K562 (cell line): ENCODE results near the gene ATOSA. TPM values are rescaled to one million over a fixed set of nuclear protein-coding genes. Genes with fewer than 3 reads are reported as not detected.

Experiments
- ATAC-seq: fragments of 200-7000 bp; cut with Tn5 transposase; 3 replicates; pipeline ENCODE4 v1.9.1; 2020; ENCODE audit warnings: moderate library complexity
- BruUV-seq: library from RNA; stranded (reverse); fragments of 400-500 nt; replicated peaks from 2 replicates; lab custom pipeline; 2021; lab: Mats Ljungman, UMichigan
- CTCF ChIA-PET: fragments of 300-600 bp; formaldehyde crosslinking; extraction: SDS; loops from one replicate; lab custom pipeline; 2021; ENCODE audit warnings: low intra/inter-chr PET ratio; lab: Yijun Ruan, JAX
- POLR2A ChIA-PET: fragments of 300-600, 350-650 bp; sonication (Branson Sonifier 250); formaldehyde crosslinking; extraction: SDS; loops from one replicate; lab custom pipeline; 2021; ENCODE audit warnings: antibody characterized with exemption, inconsistent platforms; lab: Yijun Ruan, JAX
- DNase-seq, 4 experiments: peaks; one replicate each; pipeline versions ENCODE4 v3.0.0 to v3.0.0-alpha.2; 2011 to 2018; ENCODE audit warnings: low spot score in 3 of 4, mixed read lengths in 3 of 4; ENCODE audit errors: extremely low read depth in 1 of 4
- FAIRE-seq: peaks from 2 replicates; lab custom pipeline; 2011; peaks lifted over from hg19 to GRCh38; lab: Jason Lieb, UNC
- H2AFZ ChIP-seq: 2 replicates; pipeline ENCODE4 v1.6.0; 2011; ENCODE audit warnings: low read depth, low read length, control low read depth, inconsistent platforms
- H3K27ac ChIP-seq: fragments of 200-600 bp; 3 replicates; pipeline ENCODE4 v1.8.0; 2011; ENCODE audit warnings: low read depth, mild to moderate bottlenecking, control low read depth, inconsistent platforms, low read length, moderate library complexity, mixed read lengths; ENCODE audit errors: extremely low read depth
- H3K27me3 ChIP-seq, 2 experiments: fragments of 300-600 bp in 1 of 2; 2 replicates in 1 of 2; 3 replicates in 1 of 2; pipeline versions ENCODE4 v1.6.0 to v1.8.0; 2011; ENCODE audit warnings: inconsistent platforms in 2 of 2, low read length in 2 of 2, mild to moderate bottlenecking in 1 of 2, mixed read lengths in 1 of 2, moderate library complexity in 1 of 2; ENCODE audit not compliant: control insufficient read depth in 2 of 2, insufficient read depth in 2 of 2
- H3K36me3 ChIP-seq: fragments of 300-600 bp; 3 replicates; pipeline ENCODE4 v1.8.0; 2011; ENCODE audit warnings: mild to moderate bottlenecking, low read length, inconsistent platforms; ENCODE audit not compliant: control insufficient read depth, insufficient read depth
- H3K4me1 ChIP-seq, 2 experiments: fragments of 200-600 bp in 1 of 2; replicated peaks in 1 of 2; 2 replicates in 1 of 2; 3 replicates in 1 of 2; pipeline versions ENCODE4 v1.5.1 to v1.8.0; 2011; ENCODE audit warnings: inconsistent platforms in 2 of 2, low read length in 2 of 2, mild to moderate bottlenecking in 1 of 2, mixed read lengths in 1 of 2, moderate library complexity in 1 of 2; ENCODE audit not compliant: control insufficient read depth in 2 of 2, insufficient read depth in 2 of 2
- H3K4me2 ChIP-seq: 2 replicates; pipeline ENCODE4 v1.6.1; 2011; ENCODE audit warnings: low read length, control low read depth, inconsistent platforms, mixed read lengths; ENCODE audit not compliant: insufficient read depth
- H3K4me3 ChIP-seq: fragments of 200-600 bp; sonication (generic), shearing (Covaris generic); 2 replicates; pipeline ENCODE4 v1.5.1; 2016; ENCODE audit warnings: control low read depth, inconsistent platforms
- H3K79me2 ChIP-seq: fragments of 200-600 bp; 3 replicates; pipeline ENCODE4 v1.8.0; 2011; ENCODE audit warnings: low read length, inconsistent platforms; ENCODE audit not compliant: control insufficient read depth, insufficient read depth
- H3K9ac ChIP-seq, 2 experiments: 2 replicates each; pipeline versions ENCODE4 v1.6.0 to v1.6.1; 2011; ENCODE audit warnings: low read depth in 2 of 2, low read length in 2 of 2, control low read depth in 1 of 2, inconsistent platforms in 1 of 2, mild to moderate bottlenecking in 1 of 2, mixed read lengths in 1 of 2; ENCODE audit not compliant: insufficient read depth in 1 of 2
- H3K9me1 ChIP-seq: one replicate; pipeline ENCODE4 v1.6.0; 2011; ENCODE audit warnings: inconsistent platforms, mild to moderate bottlenecking, low read length, moderate library complexity; ENCODE audit not compliant: control insufficient read depth, insufficient read depth
- H3K9me3 ChIP-seq: replicated peaks from 2 replicates; pipeline ENCODE4 v1.5.1; 2011; ENCODE audit warnings: low read depth, low read length, inconsistent platforms; ENCODE audit not compliant: control insufficient read depth, insufficient read depth
- H4K20me1 ChIP-seq: replicated peaks from 2 replicates; pipeline ENCODE4 v1.6.1; 2011; ENCODE audit warnings: low read length, inconsistent platforms, mixed read lengths; ENCODE audit not compliant: control insufficient read depth, insufficient read depth
- ADNP ChIP-seq: fragments of 200-800 bp; sonication (Bioruptor generic); IDR thresholded peaks from 2 replicates; pipeline ENCODE4 v1.6.1; 2016; ENCODE audit warnings: missing genetic modification characterization, missing compliant biosample characterization
- ELF1 ChIP-seq: fragments of 200-800 bp; sonication (Bioruptor generic); IDR thresholded peaks from 2 replicates; pipeline ENCODE4 v1.6.1; 2016; ENCODE audit warnings: missing genetic modification characterization, missing compliant biosample characterization
- HDAC8 ChIP-seq: fragments of 450-650 bp; IDR thresholded peaks from 2 replicates; pipeline ENCODE4 v1.6.1; 2016; ENCODE audit warnings: mild to moderate bottlenecking, missing genetic modification characterization, moderate library complexity, missing compliant biosample characterization
- KLF1 ChIP-seq: fragments of 450-650 bp; IDR thresholded peaks from 2 replicates; pipeline ENCODE4 v1.6.1; 2016; ENCODE audit warnings: missing genetic modification characterization, missing compliant biosample characterization
- MEF2A ChIP-seq: IDR thresholded peaks from 2 replicates; pipeline ENCODE4 v1.6.1; 2011; ENCODE audit warnings: low read depth, mild to moderate bottlenecking, low read length, moderate library complexity; ENCODE audit not compliant: control insufficient read depth
- RBM25 ChIP-seq: fragments of 200-400 bp; formaldehyde crosslinking; IDR thresholded peaks from 2 replicates; pipeline ENCODE4 v1.6.1; 2018; ENCODE audit warnings: low read length, low read depth, moderate library complexity; ENCODE audit not compliant: severe bottlenecking
- SMAD1 ChIP-seq: fragments of 150-350 bp; IDR thresholded peaks from 2 replicates; pipeline ENCODE4 v1.6.1; 2014; ENCODE audit warnings: low read length, low read depth; ENCODE audit not compliant: partially characterized antibody
- THRB ChIP-seq: fragments of 450-650 bp; formaldehyde crosslinking; conservative IDR thresholded peaks from 2 replicates; pipeline ENCODE4 v1.4.0; 2022; ENCODE audit warnings: mild to moderate bottlenecking, missing genetic modification characterization
- U2AF2 ChIP-seq: fragments of 200-400 bp; formaldehyde crosslinking; optimal IDR thresholded peaks from 2 replicates; pipeline ENCODE3; 2017; ENCODE audit warnings: low read depth, mild to moderate bottlenecking, low read length
- ZNF354B ChIP-seq: fragments of 250-450 bp; sonication (Bioruptor Pico); IDR thresholded peaks from 2 replicates; pipeline ENCODE4 v1.4.0; 2020
- WGBS: fragments of 100-300 bp; shearing (Covaris generic); methylation state at CpG from one replicate; pipeline ENCODE4 v1.1.6; 2016; ENCODE audit warnings: low coverage, mixed read lengths; ENCODE audit not compliant: insufficient coverage; ENCODE audit errors: missing lambda C conversion rate; 5-methylcytosine and 5-hydroxymethylcytosine counted together
- in situ Hi-C: fragments of 300-500 bp; cut with MboI; formaldehyde crosslinking; loops from 4 replicates; pipeline ENCODE4 v1.15.0; 2018; ENCODE audit warnings: inconsistent platforms, mixed read lengths
- intact Hi-C: fragments of 100-400 bp; cut with micrococcal nuclease; formaldehyde crosslinking; loops from 2 replicates; pipeline ENCODE4 v1.14.2; 2022
- polyA plus RNA-seq, 8 experiments: library from polyadenylated mRNA; depleted of rRNA in 4 of 8; stranded (reverse) in 5 of 8; unstranded in 3 of 8; fragments of >200 nt; fragmentation: Nextera tagmentation in 2 of 8; fragmentation: Illumina TruSeq in 1 of 8; extraction: Ambion mirVana in 2 of 8; extraction: Trizol in 1 of 8; gene quantifications; 2 replicates each; pipeline versions ENCODE4 v1.2.1 to v1.2.3, GENCODE V29; 2011 to 2014; ENCODE audit warnings: inconsistent platforms in 1 of 8, missing spikeins in 1 of 8
- total RNA-seq, 7 experiments: library from RNA; depleted of rRNA in 6 of 7; stranded (reverse); fragments of >200 nt in 6 of 7; fragmentation: Illumina TruSeq in 2 of 7; extraction: Trizol in 2 of 7; gene quantifications; 2 replicates each; pipeline versions ENCODE4 v1.2.1 to v1.2.3, GENCODE V29; 2011 to 2021; ENCODE audit warnings: low replicate concordance in 1 of 7

Gene ATOSA
- total and polyA plus RNA-seq, 9 of the 15 experiments (the other 6 are each of a cell fraction or from before 2014, with no cell fraction given), result 2.0 to 6.1 (median 3.9) TPM

DNA sequence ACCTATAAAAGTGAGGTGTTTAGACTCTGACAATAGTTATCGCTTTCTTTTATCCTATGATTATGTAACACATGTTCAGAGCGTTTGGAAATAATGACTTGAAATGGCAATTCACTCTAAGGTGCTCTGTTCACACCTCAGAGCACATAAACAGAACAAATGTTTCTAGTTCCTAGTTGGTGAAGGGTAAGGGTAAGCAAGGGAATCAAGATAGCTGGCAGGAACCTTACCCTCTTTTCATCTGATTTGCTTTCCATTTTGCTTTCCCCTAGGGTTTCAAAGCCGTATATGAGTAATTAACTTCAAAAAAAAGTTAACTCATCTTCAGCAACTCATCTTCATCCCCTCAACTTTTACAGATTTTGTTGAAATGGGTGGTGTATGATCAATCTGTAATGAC lies 2.3 kb upstream of the ATOSA start:
- no peak overlapping the region for H3K4me2 ChIP-seq
- in situ Hi-C loops, result no loop called here
- H3K9ac ChIP-seq, result no peak overlapping the region
- no peaks in the 10 kb centered on the region; a peak in 2 of 5 replicates for H3K27me3 ChIP-seq
- no peak for ATAC-seq
- DNase-seq, result no peak
- no peaks in the 10 kb centered on the region for H4K20me1 ChIP-seq
- BruUV-seq, result no TSS peak
- POLR2A ChIA-PET, result interaction anchor here (0.9 kb wide), 1 partner anchor 115 kb away, joined by 3 read pairs; no protein-coding TSS in a partner anchor
- H3K9me1 ChIP-seq, result no peaks in the 10 kb centered on the region
- 35% methylated on average over 3 of the region's 3 CpGs for WGBS
- FAIRE-seq, result no peak
- CTCF ChIA-PET, result no interaction called here
- no peak for TF ChIP-seq RBM25
- no peak overlapping the region for H3K27ac ChIP-seq
- intact Hi-C loops, result no loop called here
- no peaks in the 10 kb centered on the region for H3K36me3 ChIP-seq
- no peak overlapping the region for H3K4me3 ChIP-seq
- no peaks in the 10 kb centered on the region for H3K79me2 ChIP-seq
- no peaks in the 10 kb centered on the region for H3K9me3 ChIP-seq
- peaks cover 10 to 14% of the 10 kb centered on the region in 2 experiments; a peak in 4 of 5 replicates for H3K4me1 ChIP-seq
- no peak overlapping the region for H2AFZ ChIP-seq

- Histone ChIP-seq H3K4me3 (no peak overlapping the region), H3K4me2 (no peak overlapping the region), H2AFZ (no peak overlapping the region), H3K79me2 (no peaks in the 10 kb centered on the region), H3K27me3 (no peaks in the 10 kb centered on the region; a peak in 2 of 5 replicates)
- no peak for DNase-seq
- no TSS peak for BruUV-seq
- CTCF ChIA-PET, result no interaction called here
- POLR2A ChIA-PET, result interaction anchor here (0.9 to 1.5 kb wide), 3 partner anchors 10 to 114 kb away, joined by 3 to 4 read pairs (median 3); no protein-coding TSS in a partner anchor
- TF ChIP-seq ZNF354B (CRISPR knock-in tag) (no peak), SMAD1 (no peak), MEF2A (peak; percentile 54; the same call in 1 of the 2 replicates), KLF1 (no peak), THRB (no peak), ELF1 (tag) (no peak), ADNP (tag) (no peak), U2AF2 (no peak), HDAC8 (no peak)
- TF ChIP-seq, all 486 proteins: peak for 1
- in situ Hi-C loops (no loop called here), intact Hi-C loops (no loop called here)
- Histone ChIP-seq H3K36me3 (no peaks in the 10 kb centered on the region), H3K9ac (no peak overlapping the region), H4K20me1 (no peaks in the 10 kb centered on the region), H3K9me1 (no peaks in the 10 kb centered on the region), H3K4me1 (peaks cover 10 to 14% of the 10 kb centered on the region in 2 experiments; a peak in 4 of 5 replicates), H3K27ac (no peak overlapping the region), H3K9me3 (no peaks in the 10 kb centered on the region)
- ATAC-seq (no peak), FAIRE-seq (no peak)
Measured at GRCh38 chr15:52680761-52681160, 1.6 kb upstream of the ATOSA start.
